ENCODE results near the gene C9orf50. TPM values are rescaled to one million over a fixed set of nuclear protein-coding genes. Genes with fewer than 3 reads are reported as not detected.
"Not testable (repeated sequence)": the region's sequence is repeated elsewhere in the genome, so short reads cannot be mapped to it uniquely, and the experiment has no call there.

Gene C9orf50
- total RNA-seq, 4 donors from 2014 or later = 0.34 TPM; not detected in 3

- intact Hi-C loops (cut with DNase I) = no loop called here
- Histone ChIP-seq H3K27me3 (no peaks in the 10 kb centered on the region), H3K4me3 (no peak overlapping the region), H3K27ac (replicated peaks in 1 of 4) (peak overlapping the region in 3 of 4 donors; percentile 89 to 93 (median 92)), H3K4me1 (peaks cover 23 to 28% (median 25%) of the 10 kb centered on the region in 4 donors), H3K36me3 (no peaks in the 10 kb centered on the region), H3K9me3 (no peaks in the 10 kb centered on the region)
- DNase-seq (ENCODE audit: extremely low spot score) = no peak
- 63% methylated on average over 5 of the region's 5 CpGs for WGBS
- TF ChIP-seq POLR2A (IDR thresholded peaks at IDR 0.05; ENCODE audit: low read depth) (no peak), EP300 (IDR thresholded peaks at IDR 0.05) (no peak), POLR2AphosphoS5 (IDR thresholded peaks at IDR 0.05) (no peak), CTCF (IDR thresholded peaks at IDR 0.05) (no peak)
Observed at GRCh38 chr9:129595311-129595741, 25.6 kb downstream of the C9orf50 start.

- Histone ChIP-seq H3K27me3 (no peaks in the 10 kb centered on the region), H3K4me1 (peaks cover 23 to 28% (median 25%) of the 10 kb centered on the region in 4 donors), H3K27ac (replicated peaks in 1 of 4) (no peak overlapping the region), H3K36me3 (no peaks in the 10 kb centered on the region), H3K4me3 (no peak overlapping the region), H3K9me3 (no peaks in the 10 kb centered on the region)
- no peak for DNase-seq (ENCODE audit: extremely low spot score)
- intact Hi-C loops (cut with DNase I) = no loop called here
- TF ChIP-seq EP300 (IDR thresholded peaks at IDR 0.05) (no peak), POLR2A (IDR thresholded peaks at IDR 0.05; ENCODE audit: low read depth) (no peak), POLR2AphosphoS5 (IDR thresholded peaks at IDR 0.05) (no peak), CTCF (IDR thresholded peaks at IDR 0.05) (no peak)
- WGBS = 72% methylated on average over 7 of the region's 7 CpGs
Observed at GRCh38 chr9:129594632-129595031, 26.3 kb downstream of the C9orf50 start.

GRCh38 chr9:129592790-129593189 lies 28.1 kb downstream of the C9orf50 start:
- H3K27ac ChIP-seq (replicated peaks in 1 of 4); H3K4me3 ChIP-seq; DNase-seq (ENCODE audit: extremely low spot score); H3K9me3 ChIP-seq; intact Hi-C loops (cut with DNase I); H3K36me3 ChIP-seq; H3K27me3 ChIP-seq: not testable (repeated sequence)
- 92% methylated on average over 10 of the region's 10 CpGs for WGBS
- H3K4me1 ChIP-seq = peaks cover 16 to 22% (median 20%) of the 10 kb centered on the region in 4 donors

GRCh38 chr9:129591916-129592315 lies 29.0 kb downstream of the C9orf50 start:
- no peak for TF ChIP-seq POLR2A (IDR thresholded peaks at IDR 0.05; ENCODE audit: low read depth)
- TF ChIP-seq CTCF (IDR thresholded peaks at IDR 0.05) = no peak
- TF ChIP-seq POLR2AphosphoS5 (IDR thresholded peaks at IDR 0.05) = no peak
- no peak for TF ChIP-seq EP300 (IDR thresholded peaks at IDR 0.05)
- Histone ChIP-seq H3K9me3 (no peaks in the 10 kb centered on the region), H3K27me3 (no peaks in the 10 kb centered on the region), H3K4me3 (no peak overlapping the region), H3K4me1 (peaks cover 8 to 13% (median 11%) of the 10 kb centered on the region in 4 donors), H3K36me3 (no peaks in the 10 kb centered on the region), H3K27ac (replicated peaks in 1 of 4) (no peak overlapping the region)
- intact Hi-C loops (cut with DNase I) = no loop called here
- WGBS = 86% methylated on average over 5 of the region's 5 CpGs
- DNase-seq (ENCODE audit: extremely low spot score) = no peak

- no peaks in the 10 kb centered on the region for H3K27me3 ChIP-seq
- no peaks in the 10 kb centered on the region for H3K9me3 ChIP-seq
- no peak for TF ChIP-seq POLR2A (IDR thresholded peaks at IDR 0.05; ENCODE audit: low read depth)
- no peak for TF ChIP-seq CTCF (IDR thresholded peaks at IDR 0.05)
- TF ChIP-seq EP300 (IDR thresholded peaks at IDR 0.05) = no peak
- no peak for TF ChIP-seq POLR2AphosphoS5 (IDR thresholded peaks at IDR 0.05)
- H3K4me3 ChIP-seq = no peak overlapping the region
- H3K4me1 ChIP-seq = no peaks in the 10 kb centered on the region
- DNase-seq (ENCODE audit: extremely low spot score) = no peak
- intact Hi-C loops (cut with DNase I) = no loop called here
- 91% methylated on average over 6 of the region's 6 CpGs for WGBS
- no peaks in the 10 kb centered on the region for H3K36me3 ChIP-seq
- no peak overlapping the region for H3K27ac ChIP-seq (replicated peaks in 1 of 4)
Observed at GRCh38 chr9:129590466-129590865, 30.4 kb downstream of the C9orf50 start.
